ENCODE results near the gene APOA5.
"Not testable (repeated sequence)": the region's sequence is repeated elsewhere in the genome, so short reads cannot be mapped to it uniquely, and the experiment has no call there.

Gene APOA5

GRCh38 chr11:116827461-116827860 is 35.8 kb upstream of the APOA5 start:
- DNase-seq: no peak

GRCh38 chr11:116826751-116827431 is 35.2 kb upstream of the APOA5 start:
- DNase-seq: no peak

- DNase-seq: no peak
Measured at GRCh38 chr11:116825854-116826750, 34.4 kb upstream of the APOA5 start.

GRCh38 chr11:116825434-116825833 is 33.8 kb upstream of the APOA5 start:
- DNase-seq: no peak

- no peak for DNase-seq
Measured at GRCh38 chr11:116823031-116823843, 31.6 kb upstream of the APOA5 start, which contains the start of gene APOA4. Gene APOA4 (minus strand): TSS chr11:116823304. CDS start chr11:116823191, 113 bp downstream.

GRCh38 chr11:116822575-116822974 is 30.9 kb upstream of the APOA5 start:
- no peak for DNase-seq

- no peak for DNase-seq
Measured at GRCh38 chr11:116821050-116821918, 29.6 kb upstream of the APOA5 start.

- no peak for DNase-seq
Measured at GRCh38 chr11:116819049-116819448, 27.4 kb upstream of the APOA5 start.

- DNase-seq: no peak
Measured at GRCh38 chr11:116814502-116814901, 22.8 kb upstream of the APOA5 start.

- DNase-seq: no peak
Measured at GRCh38 chr11:116813781-116814471, 22.2 kb upstream of the APOA5 start.

- no peak for DNase-seq
Measured at GRCh38 chr11:116813170-116813569, 21.5 kb upstream of the APOA5 start.

GRCh38 chr11:116812109-116812508 is 20.4 kb upstream of the APOA5 start:
- no peak for DNase-seq

GRCh38 chr11:116811194-116811593 is 19.5 kb upstream of the APOA5 start:
- no peak for DNase-seq

GRCh38 chr11:116808262-116809175 is 16.8 kb upstream of the APOA5 start:
- no peak for DNase-seq

GRCh38 chr11:116807601-116808261 is 16.1 kb upstream of the APOA5 start:
- DNase-seq: no peak

GRCh38 chr11:116804001-116804400 is 12.3 kb upstream of the APOA5 start:
- DNase-seq: no peak

- DNase-seq: not testable (repeated sequence)
Measured at GRCh38 chr11:116801662-116802061, 10.0 kb upstream of the APOA5 start.

GRCh38 chr11:116800610-116801009 is 8.9 kb upstream of the APOA5 start:
- DNase-seq: no peak

- no peak for DNase-seq
Measured at GRCh38 chr11:116798368-116798767, 6.7 kb upstream of the APOA5 start.

GRCh38 chr11:116797816-116798215 is 6.1 kb upstream of the APOA5 start:
- no peak for DNase-seq
